T follicular helper cell (primary cell): ENCODE results near the gene MUC4.
"Not testable (repeated sequence)": the region's sequence is repeated elsewhere in the genome, so short reads cannot be mapped to it uniquely, and the experiment has no call there.

ENCODE experiments used
- DNase-seq: peaks from one replicate; pipeline ENCODE4 v3.0.0-alpha.2; 2020; ENCODE audit warnings: low read depth

Gene MUC4

GRCh38 chr3:195744437-195744836, 67.3 kb downstream of the MUC4 start:
- no peak for DNase-seq

GRCh38 chr3:195739561-195740111, 72.1 kb downstream of the MUC4 start:
- no peak for DNase-seq

GRCh38 chr3:195738274-195739044, 73.3 kb downstream of the MUC4 start:
- no peak for DNase-seq

GRCh38 chr3:195737782-195738181, 73.9 kb downstream of the MUC4 start:
- DNase-seq = not testable (repeated sequence)

- DNase-seq = no peak
Measured at GRCh38 chr3:195736866-195737490, 74.8 kb downstream of the MUC4 start.

- DNase-seq = no peak
Measured at GRCh38 chr3:195735036-195735695, 76.6 kb downstream of the MUC4 start.

GRCh38 chr3:195732940-195733339, 78.8 kb downstream of the MUC4 start:
- no peak for DNase-seq

GRCh38 chr3:195731356-195731905, 80.3 kb downstream of the MUC4 start:
- no peak for DNase-seq

GRCh38 chr3:195729476-195730251, 82.1 kb downstream of the MUC4 start:
- no peak for DNase-seq

- DNase-seq = not testable (repeated sequence)
Measured at GRCh38 chr3:195728789-195729188, 82.9 kb downstream of the MUC4 start.

GRCh38 chr3:195727606-195728195, 84.0 kb downstream of the MUC4 start:
- DNase-seq = no peak

- not testable (repeated sequence) for DNase-seq
Measured at GRCh38 chr3:195725916-195726740, 85.6 kb downstream of the MUC4 start.

GRCh38 chr3:195724363-195724762, 87.4 kb downstream of the MUC4 start:
- DNase-seq = not testable (repeated sequence)

GRCh38 chr3:195722996-195723345, 88.8 kb downstream of the MUC4 start:
- DNase-seq = not testable (repeated sequence)

GRCh38 chr3:195722139-195722995, 89.4 kb downstream of the MUC4 start:
- DNase-seq = not testable (repeated sequence)

GRCh38 chr3:195720831-195721506, 90.8 kb downstream of the MUC4 start, which contains the start of gene MUC20:
Gene MUC20 (plus strand): TSS chr3:195720978. CDS start chr3:195721008, 30 bp downstream.
- DNase-seq = not testable (repeated sequence)

- not testable (repeated sequence) for DNase-seq
Measured at GRCh38 chr3:195719514-195720254, 92.0 kb downstream of the MUC4 start.

GRCh38 chr3:195718477-195718984, 93.2 kb downstream of the MUC4 start:
- DNase-seq = no peak
